WTC11 (cell line): ENCODE data around the gene ARL15. TPM values are rescaled to one million over a fixed set of nuclear protein-coding genes. Genes with fewer than 3 reads are reported as not detected.

ENCODE experiments used
- ATAC-seq: fragments of 200-7000 bp; cut with Tn5 transposase; 2 replicates; pipeline ENCODE4 v1.10.0; 2021; ENCODE audit warnings: mild to moderate bottlenecking, moderate library complexity
- CTCF ChIA-PET: fragments of 300-600 bp; sonication (Branson Sonifier 250); formaldehyde crosslinking; loops from one replicate; lab custom pipeline; 2021; ENCODE audit warnings: antibody characterized with exemption; lab: Charles Lee
- POLR2A ChIA-PET: fragments of 350-600 bp; sonication (Branson Sonifier 250); formaldehyde crosslinking; loops from one replicate; lab custom pipeline; 2021; ENCODE audit warnings: antibody characterized with exemption; lab: Charles Lee
- DNase-seq: peaks from one replicate; pipeline ENCODE4 v3.0.0; 2021; ENCODE audit warnings: low spot score
- H3K27ac Mint-ChIP-seq: 2 replicates; pipeline ENCODE4 v1.8.0; 2021; ENCODE audit warnings: mixed read lengths
- H3K27me3 Mint-ChIP-seq: 2 replicates; pipeline ENCODE4 v1.8.0; 2021; ENCODE audit warnings: low read depth, mild to moderate bottlenecking, moderate library complexity, mixed read lengths
- H3K36me3 Mint-ChIP-seq: 2 replicates; pipeline ENCODE4 v1.8.0; 2021; ENCODE audit warnings: mixed read lengths
- H3K4me1 Mint-ChIP-seq: 2 replicates; pipeline ENCODE4 v1.8.0; 2022; ENCODE audit warnings: mixed read lengths
- H3K4me3 Mint-ChIP-seq: 2 replicates; pipeline ENCODE4 v1.8.0; 2021; ENCODE audit warnings: mild to moderate bottlenecking, moderate library complexity, mixed read lengths
- H3K9me3 Mint-ChIP-seq: 2 replicates; pipeline ENCODE4 v1.8.0; 2021; ENCODE audit warnings: mixed read lengths
- CREM ChIP-seq: sonication (generic); formaldehyde crosslinking; IDR thresholded peaks from 2 replicates; pipeline ENCODE4 v1.8.1; 2022; ENCODE audit warnings: mild to moderate bottlenecking, missing genetic modification reagents, moderate library complexity
- E2F1 ChIP-seq: sonication (generic); formaldehyde crosslinking; IDR thresholded peaks from 2 replicates; pipeline ENCODE4 v1.8.0; 2022; ENCODE audit warnings: mild to moderate bottlenecking, missing genetic modification reagents
- E2F4 ChIP-seq: sonication (generic); formaldehyde crosslinking; IDR thresholded peaks from 2 replicates; pipeline ENCODE4 v1.8.1; 2022; ENCODE audit warnings: low read depth, mild to moderate bottlenecking, moderate library complexity, missing genetic modification reagents, borderline replicate concordance
- GABPB1 ChIP-seq: sonication (generic); formaldehyde crosslinking; IDR thresholded peaks from 2 replicates; pipeline ENCODE4 v1.8.1; 2023; ENCODE audit warnings: mild to moderate bottlenecking, missing genetic modification reagents
- GRHL2 ChIP-seq: fragments of 250-450 bp; sonication (Bioruptor Pico); IDR thresholded peaks from 2 replicates; pipeline ENCODE4 v1.8.0; 2022; ENCODE audit warnings: mild to moderate bottlenecking, moderate library complexity; ENCODE audit not compliant: insufficient replicate concordance, severe bottlenecking
- GTF2I ChIP-seq: fragments of 250-450 bp; sonication (Bioruptor Pico); conservative IDR thresholded peaks from 2 replicates; pipeline ENCODE4 v1.4.0; 2021; ENCODE audit warnings: mild to moderate bottlenecking
- HMGA2 ChIP-seq: fragments of 250-450 bp; sonication (Bioruptor Pico); IDR thresholded peaks from 2 replicates; pipeline ENCODE4 v1.4.0; 2021; ENCODE audit warnings: mild to moderate bottlenecking, moderate library complexity
- HMGXB4 ChIP-seq: sonication (generic); formaldehyde crosslinking; IDR thresholded peaks from 2 replicates; pipeline ENCODE4 v1.8.1; 2023; ENCODE audit warnings: mild to moderate bottlenecking, moderate library complexity, missing genetic modification reagents
- IRF2 ChIP-seq: sonication (generic); formaldehyde crosslinking; IDR thresholded peaks from 2 replicates; pipeline ENCODE4 v1.8.0; 2022; ENCODE audit warnings: low read depth, missing genetic modification reagents, borderline replicate concordance
- JUN ChIP-seq: sonication (generic); formaldehyde crosslinking; IDR thresholded peaks from 2 replicates; pipeline ENCODE4 v1.8.0; 2023; ENCODE audit warnings: mild to moderate bottlenecking, missing genetic modification reagents
- NR2C2 ChIP-seq: sonication (generic); formaldehyde crosslinking; IDR thresholded peaks from 2 replicates; pipeline ENCODE4 v1.8.0; 2022; ENCODE audit warnings: mild to moderate bottlenecking, missing genetic modification reagents
- PRRX2 ChIP-seq: fragments of 250-450 bp; sonication (Bioruptor Pico); IDR thresholded peaks from 2 replicates; pipeline ENCODE4 v1.8.0; 2021; ENCODE audit warnings: mild to moderate bottlenecking
- SOX15 ChIP-seq: fragments of 250-450 bp; sonication (Bioruptor Pico); IDR thresholded peaks from 2 replicates; pipeline ENCODE4 v1.9.0; 2021; ENCODE audit warnings: mild to moderate bottlenecking
- TEAD1 ChIP-seq: sonication (generic); formaldehyde crosslinking; IDR thresholded peaks from 2 replicates; pipeline ENCODE4 v1.8.0; 2022; ENCODE audit warnings: mild to moderate bottlenecking, missing genetic modification reagents
- TP53 ChIP-seq: sonication (generic); formaldehyde crosslinking; IDR thresholded peaks from 2 replicates; pipeline ENCODE4 v1.8.1; 2023; ENCODE audit warnings: mild to moderate bottlenecking, missing genetic modification reagents
- ZNF219 ChIP-seq: sonication (generic); formaldehyde crosslinking; IDR thresholded peaks from 2 replicates; pipeline ENCODE4 v1.8.0; 2023; ENCODE audit warnings: missing genetic modification reagents, mild to moderate bottlenecking, borderline replicate concordance
- ZNF281 ChIP-seq: sonication (generic); formaldehyde crosslinking; IDR thresholded peaks from 2 replicates; pipeline ENCODE4 v1.8.0; 2023; ENCODE audit warnings: mild to moderate bottlenecking, missing genetic modification reagents
- ZNF512 ChIP-seq: sonication (generic); formaldehyde crosslinking; IDR thresholded peaks from 2 replicates; pipeline ENCODE4 v1.8.1; 2022; ENCODE audit warnings: missing genetic modification reagents, borderline replicate concordance
- ZSCAN18 ChIP-seq: fragments of 250-450 bp; sonication (Bioruptor Pico); IDR thresholded peaks from 2 replicates; pipeline ENCODE4 v2.1.2; 2022; ENCODE audit warnings: mild to moderate bottlenecking, moderate library complexity
- total RNA-seq: library from RNA; stranded (reverse); gene quantifications from 3 replicates; pipeline ENCODE4 v1.2.3, GENCODE V29; 2021

Gene ARL15
- total RNA-seq, 1 experiment from 2014 or later = 20.1 TPM

GRCh38 chr5:53956632-53957031, 353.7 kb downstream of the ARL15 start (continued):
- no peak for TF ChIP-seq CREM (CRISPR knock-in tag)
- no peak for TF ChIP-seq E2F4 (CRISPR knock-in tag)
- no peak for TF ChIP-seq IRF2 (CRISPR knock-in tag)
- no peak for TF ChIP-seq GRHL2 (CRISPR knock-in tag)
- TF ChIP-seq ZNF281 (CRISPR knock-in tag) = no peak
- TF ChIP-seq NR2C2 (CRISPR knock-in tag) = no peak
- TF ChIP-seq ZSCAN18 (CRISPR knock-in tag) = no peak
- TF ChIP-seq TEAD1 = no peak
- no peak for TF ChIP-seq ZNF512
- TF ChIP-seq, all 79 proteins: peak for 0

GRCh38 chr5:53956196-53956595, 354.2 kb downstream of the ARL15 start:
- POLR2A ChIA-PET = no interaction called here
- ATAC-seq (no peak), DNase-seq (no peak)
- Mint-ChIP-seq H3K27ac (0 out of 2 replicates have a peak overlapping the region, but pooled peaks have one; percentile 26), H3K9me3 (peaks cover 29% of the 10 kb centered on the region), H3K27me3 (no peaks in the 10 kb centered on the region), H3K36me3 (peaks cover 19% of the 10 kb centered on the region), H3K4me1 (peaks cover 9% of the 10 kb centered on the region), H3K4me3 (no peak overlapping the region)
- CTCF ChIA-PET = no interaction called here
- TF ChIP-seq SOX15 (no peak), HMGA2 (CRISPR knock-in tag) (no peak), E2F4 (CRISPR knock-in tag) (no peak), E2F1 (CRISPR knock-in tag) (no peak), GTF2I (CRISPR knock-in tag) (no peak)

GRCh38 chr5:53950621-53951020, 359.8 kb downstream of the ARL15 start:
- Mint-ChIP-seq H3K27me3 (no peaks in the 10 kb centered on the region), H3K4me1 (peaks cover 47% of the 10 kb centered on the region), H3K36me3 (peaks cover under 1% of the 10 kb centered on the region; the same call in 1 of the 2 replicates), H3K9me3 (peaks cover 7% of the 10 kb centered on the region), H3K4me3 (no peak overlapping the region), H3K27ac (no peak overlapping the region)
- no peak for DNase-seq
- ChIA-PET POLR2A (no interaction called here), CTCF (no interaction called here)
- no peak for ATAC-seq
- TF ChIP-seq GABPB1 (no peak), IRF2 (CRISPR knock-in tag) (no peak), JUN (CRISPR knock-in tag) (no peak), ZNF219 (no peak), HMGXB4 (CRISPR knock-in tag) (no peak), TP53 (no peak), PRRX2 (CRISPR knock-in tag) (no peak), E2F1 (CRISPR knock-in tag) (no peak)
